Neural cell (in vitro differentiated cells): Measurements from ENCODE around the gene LGALS3BP. TPM values are rescaled to one million over a fixed set of nuclear protein-coding genes. Genes with fewer than 3 reads are reported as not detected.

Experiments
- H2AFZ ChIP-seq: fragments of 200-600, 300-800 bp; sonication (generic), shearing (Covaris generic); 2 replicates; pipeline ENCODE4 v1.6.0; 2014; ENCODE audit warnings: low read depth, mild to moderate bottlenecking, antibody characterized with exemption, low read length, moderate library complexity
- H3F3A ChIP-seq: fragments of 200-600 bp; shearing (Covaris generic); 2 replicates; pipeline ENCODE4 v1.6.1; 2016; ENCODE audit warnings: mild to moderate bottlenecking, moderate library complexity, mixed read lengths, antibody characterized with exemption, low read length; ENCODE audit not compliant: insufficient read depth, poor library complexity, severe bottlenecking
- H3K27ac ChIP-seq: fragments of 200-600, 300-800 bp; sonication (generic), shearing (Covaris generic); 2 replicates; pipeline ENCODE4 v1.5.1; 2014; ENCODE audit warnings: mild to moderate bottlenecking, low read length, moderate library complexity
- H3K27me3 ChIP-seq: fragments of 300-800, 200-600 bp; sonication (generic), shearing (Covaris generic); 2 replicates; pipeline ENCODE4 v1.6.0; 2014; ENCODE audit warnings: mild to moderate bottlenecking, low read depth, low read length, moderate library complexity; ENCODE audit not compliant: insufficient read depth
- H3K36me3 ChIP-seq: fragments of 300-800, 200-600 bp; sonication (generic), shearing (Covaris generic); 2 replicates; pipeline ENCODE4 v1.5.1; 2014; ENCODE audit warnings: mild to moderate bottlenecking, antibody characterized with exemption, low read length, moderate library complexity; ENCODE audit not compliant: insufficient read depth
- H3K4me2 ChIP-seq: fragments of 300-800, 200-600 bp; sonication (generic), shearing (Covaris generic); 2 replicates; pipeline ENCODE4 v1.6.0; 2014; ENCODE audit warnings: mild to moderate bottlenecking, low read length
- H3K4me3 ChIP-seq: fragments of 300-800, 200-600 bp; sonication (generic), shearing (Covaris generic); 2 replicates; pipeline ENCODE4 v1.5.1; 2014; ENCODE audit warnings: mild to moderate bottlenecking, low read length, moderate library complexity
- H3K79me2 ChIP-seq: fragments of 200-600 bp; shearing (Covaris generic); replicated peaks from 2 replicates; pipeline ENCODE4 v1.6.0; 2014; ENCODE audit warnings: mild to moderate bottlenecking, low read length, moderate library complexity; ENCODE audit not compliant: insufficient read depth
- H3K9ac ChIP-seq: fragments of 300-800, 200-600 bp; sonication (generic), shearing (Covaris generic); 2 replicates; pipeline ENCODE4 v1.6.1; 2016; ENCODE audit warnings: mild to moderate bottlenecking, low read length, mixed read lengths
- H3K9me2 ChIP-seq: fragments of 200-600 bp; shearing (Covaris generic); 2 replicates; pipeline ENCODE4 v1.6.1; 2016; ENCODE audit warnings: mild to moderate bottlenecking, low read length, mixed read lengths; ENCODE audit not compliant: insufficient read depth
- H3K9me3 ChIP-seq: fragments of 200-600, 300-800 bp; sonication (generic), shearing (Covaris generic); 2 replicates; pipeline ENCODE4 v1.6.1; 2016; ENCODE audit warnings: mild to moderate bottlenecking, mixed run types, low read length, moderate library complexity, mixed read lengths
- H4K20me1 ChIP-seq: fragments of 200-600 bp; shearing (Covaris generic); 2 replicates; pipeline ENCODE4 v1.6.1; 2016; ENCODE audit warnings: mild to moderate bottlenecking, mixed run types; ENCODE audit not compliant: insufficient read depth
- CTCF ChIP-seq: fragments of 450-650 bp; IDR thresholded peaks from 2 replicates; pipeline ENCODE4 v1.5.1; 2014; ENCODE audit warnings: antibody characterized with exemption, mild to moderate bottlenecking, moderate library complexity; ENCODE audit not compliant: poor library complexity, severe bottlenecking
- EP300 ChIP-seq: fragments of 450-650 bp; conservative IDR thresholded peaks from 2 replicates; pipeline ENCODE4 v1.6.1; 2014; ENCODE audit warnings: antibody characterized with exemption, mild to moderate bottlenecking, moderate library complexity; ENCODE audit not compliant: poor library complexity, severe bottlenecking
- EZH2 ChIP-seq: fragments of 200-600, 300-800 bp; shearing (Covaris generic), sonication (generic); IDR thresholded peaks from 2 replicates; pipeline ENCODE4 v1.6.1; 2014; ENCODE audit warnings: antibody characterized with exemption, low read length, borderline replicate concordance, mild to moderate bottlenecking; ENCODE audit not compliant: insufficient read depth, poor library complexity, severe bottlenecking
- MXI1 ChIP-seq: fragments of 450-650 bp; conservative IDR thresholded peaks from 2 replicates; pipeline ENCODE4 v1.6.1; 2014; ENCODE audit warnings: antibody characterized with exemption, mild to moderate bottlenecking; ENCODE audit not compliant: poor library complexity, severe bottlenecking
- POLR2AphosphoS5 ChIP-seq: IDR thresholded peaks from 2 replicates; pipeline ENCODE4 v1.6.1; 2012
- RAD21 ChIP-seq: fragments of 450-650 bp; conservative IDR thresholded peaks from 2 replicates; pipeline ENCODE4 v1.6.1; 2014; ENCODE audit warnings: antibody characterized with exemption, mild to moderate bottlenecking, moderate library complexity
- REST ChIP-seq: IDR thresholded peaks from 2 replicates; pipeline ENCODE4 v1.6.1; 2012; ENCODE audit warnings: borderline replicate concordance
- SMC3 ChIP-seq: fragments of 450-650 bp; conservative IDR thresholded peaks from 2 replicates; pipeline ENCODE4 v1.6.1; 2014; ENCODE audit warnings: antibody characterized with exemption, mild to moderate bottlenecking, moderate library complexity; ENCODE audit not compliant: poor library complexity
- TAF1 ChIP-seq: IDR thresholded peaks from 2 replicates; pipeline ENCODE4 v1.6.1; 2012; ENCODE audit warnings: low read depth
- polyA plus RNA-seq: library from polyadenylated mRNA; depleted of rRNA; stranded (reverse); fragments of >200 nt; gene quantifications from 2 replicates; pipeline ENCODE4 v1.2.3, GENCODE V29; 2014

Gene LGALS3BP
- polyA plus RNA-seq, 1 donor from 2014 or later, result 5.4 TPM

GRCh38 chr17:78961571-78961970 lies 18.2 kb downstream of the LGALS3BP start:
- Histone ChIP-seq H3K79me2 (no peaks in the 10 kb centered on the region), H3K9me2 (no peaks in the 10 kb centered on the region), H3K36me3 (no peaks in the 10 kb centered on the region), H3K4me2 (no peak overlapping the region), H4K20me1 (no peaks in the 10 kb centered on the region), H3K9me3 (no peaks in the 10 kb centered on the region), H3K27me3 (no peaks in the 10 kb centered on the region), H3K4me3 (no peak overlapping the region), H3K27ac (no peak overlapping the region), H3F3A (no peaks in the 10 kb centered on the region), H3K9ac (no peak overlapping the region), H2AFZ (no peak overlapping the region)
- no peak for TF ChIP-seq TAF1
- TF ChIP-seq SMC3, result no peak
- TF ChIP-seq POLR2AphosphoS5, result no peak
- no peak for TF ChIP-seq EZH2
- TF ChIP-seq CTCF, result no peak
- no peak for TF ChIP-seq REST
- TF ChIP-seq MXI1, result no peak
- no peak for TF ChIP-seq RAD21

- Histone ChIP-seq H3K9me3 (no peaks in the 10 kb centered on the region), H3K9ac (no peak overlapping the region), H2AFZ (no peak overlapping the region), H3K9me2 (no peaks in the 10 kb centered on the region), H3K4me2 (no peak overlapping the region), H3K27me3 (no peaks in the 10 kb centered on the region), H3K4me3 (no peak overlapping the region), H4K20me1 (no peaks in the 10 kb centered on the region), H3K79me2 (no peaks in the 10 kb centered on the region), H3K36me3 (no peaks in the 10 kb centered on the region), H3F3A (no peaks in the 10 kb centered on the region), H3K27ac (no peak overlapping the region)
- TF ChIP-seq EZH2, result no peak
- no peak for TF ChIP-seq POLR2AphosphoS5
- no peak for TF ChIP-seq SMC3
- no peak for TF ChIP-seq RAD21
- TF ChIP-seq REST, result no peak
- no peak for TF ChIP-seq TAF1
- TF ChIP-seq MXI1, result no peak
- TF ChIP-seq CTCF, result no peak
- no peak for TF ChIP-seq EP300
These were observed 18.8 kb downstream of the LGALS3BP start for GRCh38 chr17:78960928-78961327.
